ENCODE measurements around the gene ATXN7. TPM values are rescaled to one million over a fixed set of nuclear protein-coding genes. Genes with fewer than 3 reads are reported as not detected.

Gene ATXN7
- polyA plus RNA-seq, 3 donors from 2014 or later: 5.5 to 11.3 (median 6.0) TPM

DNA sequence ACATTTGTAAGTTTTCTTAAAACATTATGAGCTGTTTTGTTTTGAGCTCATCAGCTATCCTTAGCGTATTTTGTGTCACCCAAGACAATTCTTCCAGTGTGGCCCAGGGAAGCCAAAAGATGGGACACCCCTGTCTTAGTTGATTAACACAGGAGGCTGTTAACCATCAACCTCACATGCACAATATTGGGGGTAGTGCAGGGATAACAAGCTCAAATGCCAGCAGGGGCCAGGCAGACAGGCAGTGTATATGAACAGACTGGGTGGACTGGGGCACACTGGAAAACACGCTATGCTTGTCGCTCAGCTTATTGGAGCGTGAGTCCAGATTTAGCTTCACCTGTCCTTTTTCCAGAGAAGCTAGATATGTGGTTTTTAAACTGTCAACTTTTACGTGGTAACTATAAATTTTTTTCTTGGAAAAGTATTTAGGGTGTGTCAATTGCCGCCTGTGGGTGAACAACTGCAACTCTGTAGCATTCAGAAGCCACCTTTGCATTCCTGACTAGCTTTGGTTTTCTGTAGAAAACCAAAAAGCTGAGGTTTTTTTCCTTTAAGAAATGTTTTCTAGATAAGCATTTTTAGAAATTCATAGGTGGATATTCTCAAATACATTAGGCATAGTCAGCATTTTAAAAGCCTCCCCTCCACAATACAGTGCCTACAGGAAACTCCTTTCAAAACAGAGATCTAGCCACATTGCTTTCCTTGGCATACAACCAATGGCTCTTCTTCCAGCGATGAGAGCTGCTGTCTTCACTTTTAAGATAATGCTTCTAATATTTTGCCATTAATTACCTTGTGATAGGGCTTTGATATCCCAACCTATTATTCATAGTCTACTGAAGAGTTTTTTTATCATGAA, 145.1 kb downstream of the ATXN7 start:
- Mint-ChIP-seq H3K4me1 (peaks cover 7 to 14% of the 10 kb centered on the region in 2 donors), H3K4me3 (no peak overlapping the region), H3K27ac (peak overlapping the region in 3 of 6 donors; percentile 20 to 51 (median 41)), H3K27me3 (ENCODE audit: low read depth in 3 of 3) (peaks cover 0 to 3% (median 0%) of the 10 kb centered on the region in 3 donors), H3K36me3 (peaks cover 15 to 42% (median 29%) of the 10 kb centered on the region in 3 donors), H3K9me3 (no peaks in the 10 kb centered on the region)
- DNase-seq: no peak

DNA sequence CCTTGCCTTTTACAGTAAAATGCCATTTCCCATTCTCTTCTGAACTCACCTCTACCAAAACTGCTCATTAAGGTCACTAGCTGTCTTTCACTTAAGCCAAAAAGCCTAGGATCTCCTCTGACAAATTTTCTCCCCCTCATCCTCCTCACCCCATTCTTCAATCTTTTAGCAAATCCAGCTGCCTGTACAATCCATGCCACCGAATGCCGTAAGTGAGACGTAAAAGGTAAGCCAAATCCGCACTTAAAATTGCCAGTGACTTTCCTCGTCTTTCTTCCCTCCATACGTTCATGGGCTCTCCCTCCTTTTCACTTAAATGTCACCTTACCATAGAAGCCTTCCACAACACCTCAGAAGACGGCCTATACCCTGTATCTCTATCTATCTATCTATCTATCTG, 145.9 kb downstream of the ATXN7 start:
- peaks cover 0 to 3% (median 0%) of the 10 kb centered on the region in 3 donors for H3K27me3 Mint-ChIP-seq (ENCODE audit: low read depth in 3 of 3)
- peaks cover 15 to 50% (median 37%) of the 10 kb centered on the region in 3 donors for H3K36me3 Mint-ChIP-seq
- H3K27ac Mint-ChIP-seq: peak overlapping the region in 3 of 6 donors; percentile 1 to 46 (median 3)
- no peak overlapping the region for H3K4me3 Mint-ChIP-seq
- DNase-seq: no peak
- H3K4me1 Mint-ChIP-seq: peaks cover 9 to 22% of the 10 kb centered on the region in 2 donors
- no peaks in the 10 kb centered on the region for H3K9me3 Mint-ChIP-seq

DNA sequence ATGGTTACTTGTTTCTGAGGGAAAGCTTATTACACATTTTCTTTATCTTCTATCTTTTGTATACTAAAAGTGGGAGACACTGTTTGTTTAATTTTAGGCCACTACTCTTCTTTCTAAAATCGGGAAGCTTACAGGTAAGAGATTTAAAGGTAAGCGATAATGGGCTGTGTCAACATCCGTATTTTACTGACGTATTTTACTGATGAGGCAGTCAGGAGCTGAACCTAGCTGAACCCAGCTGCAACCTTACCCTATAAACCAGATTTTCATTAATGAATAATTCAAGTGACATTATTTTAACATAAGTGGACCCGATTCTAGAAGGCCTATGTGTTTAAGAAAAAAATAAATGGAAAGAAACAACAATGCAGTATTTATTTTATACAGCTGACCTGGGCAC, 146.5 kb downstream of the ATXN7 start:
- H3K27me3 Mint-ChIP-seq (ENCODE audit: low read depth in 3 of 3): peaks cover 0 to 3% (median 0%) of the 10 kb centered on the region in 3 donors
- DNase-seq: no peak
- no peak overlapping the region for H3K4me3 Mint-ChIP-seq
- H3K4me1 Mint-ChIP-seq: peaks cover 12 to 28% of the 10 kb centered on the region in 2 donors
- no peak overlapping the region for H3K27ac Mint-ChIP-seq
- no peaks in the 10 kb centered on the region for H3K9me3 Mint-ChIP-seq
- peaks cover 15 to 52% (median 41%) of the 10 kb centered on the region in 3 donors for H3K36me3 Mint-ChIP-seq

DNA sequence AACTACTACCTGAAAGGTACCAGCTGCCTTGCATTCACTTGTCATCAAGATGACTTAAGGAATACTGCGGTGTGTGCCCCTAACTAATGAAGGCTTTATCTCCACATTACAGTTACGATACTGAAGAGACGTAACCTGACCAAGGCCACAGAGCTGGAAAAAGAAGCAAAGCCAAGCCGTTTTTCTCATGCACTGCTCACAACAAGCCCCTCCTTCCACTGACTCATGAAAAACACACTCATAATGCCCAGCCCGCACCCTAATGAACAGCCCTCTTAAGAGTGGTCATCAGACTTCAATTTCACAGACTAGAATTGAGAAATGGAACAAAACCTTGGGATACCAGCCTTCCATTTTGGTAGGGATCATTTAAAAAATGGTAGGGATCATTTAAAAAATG, 148.0 kb downstream of the ATXN7 start:
- no peaks in the 10 kb centered on the region for H3K9me3 Mint-ChIP-seq
- peaks cover 0 to 3% (median 1%) of the 10 kb centered on the region in 3 donors for H3K27me3 Mint-ChIP-seq (ENCODE audit: low read depth in 3 of 3)
- peaks cover 15 to 55% (median 41%) of the 10 kb centered on the region in 3 donors for H3K36me3 Mint-ChIP-seq
- peaks cover 12 to 37% of the 10 kb centered on the region in 2 donors for H3K4me1 Mint-ChIP-seq
- H3K4me3 Mint-ChIP-seq: no peak overlapping the region
- DNase-seq: no peak
- H3K27ac Mint-ChIP-seq: peak overlapping the region in 3 of 6 donors; percentile 5 to 23 (median 7)

DNA sequence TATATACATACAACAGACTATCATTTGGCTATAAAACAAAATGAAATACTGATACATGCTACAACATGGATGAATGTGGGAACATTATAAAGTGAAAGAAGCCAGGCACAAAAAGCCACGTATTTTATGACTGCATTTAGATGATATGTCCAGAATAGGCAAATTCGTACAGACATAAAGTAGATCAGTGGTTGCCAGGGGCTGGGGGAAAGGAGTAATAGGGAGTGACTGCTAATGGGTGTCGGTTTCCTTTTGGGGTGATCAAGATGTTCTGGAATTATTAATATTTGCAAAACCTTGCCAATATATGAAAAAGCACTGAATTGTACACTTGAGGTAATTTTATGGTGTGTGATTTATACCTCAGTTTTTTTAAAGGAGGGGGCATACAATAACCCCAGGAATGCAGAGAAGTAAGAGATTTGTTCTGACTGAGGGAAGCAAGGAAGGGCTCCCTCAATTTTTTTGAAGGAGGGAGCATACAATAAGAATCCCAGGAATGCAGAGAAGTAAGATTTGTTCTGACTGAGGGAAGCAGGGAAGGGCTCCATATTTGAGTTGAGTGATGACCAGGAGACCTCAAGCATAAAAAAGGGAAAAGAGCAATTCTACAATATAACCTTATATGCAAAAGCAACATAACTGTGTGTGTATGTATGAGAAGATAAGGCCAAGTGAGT, 153.4 kb downstream of the ATXN7 start:
- no peaks in the 10 kb centered on the region for H3K9me3 Mint-ChIP-seq
- no peak overlapping the region for H3K4me3 Mint-ChIP-seq
- H3K4me1 Mint-ChIP-seq: peaks cover 20 to 72% of the 10 kb centered on the region in 2 donors
- peaks cover 15 to 46% (median 36%) of the 10 kb centered on the region in 3 donors for H3K36me3 Mint-ChIP-seq
- H3K27me3 Mint-ChIP-seq (ENCODE audit: low read depth in 3 of 3): peaks cover 0 to 5% (median 1%) of the 10 kb centered on the region in 3 donors
- no peak for DNase-seq
- peak overlapping the region in 4 of 6 donors; percentile 2 to 46 (median 22) for H3K27ac Mint-ChIP-seq

DNA sequence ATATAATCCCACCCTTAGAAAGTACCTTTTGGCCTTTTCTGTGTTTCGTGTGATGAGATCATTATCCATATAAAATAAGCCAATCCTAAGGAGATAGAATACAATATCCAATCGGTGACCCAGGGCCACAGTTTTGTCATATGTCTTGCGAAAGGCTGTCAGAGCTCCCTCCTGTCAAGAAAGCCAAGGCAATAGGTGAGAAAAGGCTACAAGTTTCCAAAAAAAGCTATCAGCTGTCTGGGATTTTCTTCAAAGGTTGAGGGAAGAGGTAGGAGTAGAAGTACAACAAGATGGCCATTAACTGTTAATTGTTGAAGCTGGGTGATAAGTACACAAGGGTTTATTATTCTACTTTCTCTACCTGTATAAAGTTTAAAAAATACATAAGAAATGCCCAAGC, 155.6 kb downstream of the ATXN7 start:
- Mint-ChIP-seq H3K9me3 (no peaks in the 10 kb centered on the region), H3K27ac (peak overlapping the region in 4 of 6 donors; percentile 13 to 69 (median 26)), H3K36me3 (peaks cover 6 to 25% (median 20%) of the 10 kb centered on the region in 3 donors), H3K4me3 (no peak overlapping the region), H3K27me3 (ENCODE audit: low read depth in 3 of 3) (peaks cover 2 to 10% (median 5%) of the 10 kb centered on the region in 3 donors), H3K4me1 (peaks cover 31 to 72% of the 10 kb centered on the region in 2 donors)
- DNase-seq: no peak

DNA sequence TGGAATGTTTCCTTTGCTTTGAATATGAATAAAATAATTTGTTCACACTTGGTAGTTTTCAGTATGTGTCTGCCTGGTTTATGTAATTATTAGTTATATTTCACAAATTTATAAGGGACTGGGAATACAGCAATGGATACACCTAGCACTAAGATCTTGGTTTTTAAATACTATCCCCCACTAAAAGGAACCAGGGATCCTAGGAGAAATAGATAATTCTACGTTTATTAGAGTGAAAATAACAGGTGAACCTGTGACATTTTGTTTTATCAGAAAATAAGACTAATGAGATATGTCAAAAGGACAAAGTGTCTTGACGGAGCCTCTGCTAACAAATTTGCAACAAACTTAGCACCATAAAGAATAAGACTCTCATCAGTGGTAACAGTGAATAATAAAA, 156.2 kb downstream of the ATXN7 start:
- no peak overlapping the region for H3K27ac Mint-ChIP-seq
- peaks cover 29 to 71% of the 10 kb centered on the region in 2 donors for H3K4me1 Mint-ChIP-seq

DNA sequence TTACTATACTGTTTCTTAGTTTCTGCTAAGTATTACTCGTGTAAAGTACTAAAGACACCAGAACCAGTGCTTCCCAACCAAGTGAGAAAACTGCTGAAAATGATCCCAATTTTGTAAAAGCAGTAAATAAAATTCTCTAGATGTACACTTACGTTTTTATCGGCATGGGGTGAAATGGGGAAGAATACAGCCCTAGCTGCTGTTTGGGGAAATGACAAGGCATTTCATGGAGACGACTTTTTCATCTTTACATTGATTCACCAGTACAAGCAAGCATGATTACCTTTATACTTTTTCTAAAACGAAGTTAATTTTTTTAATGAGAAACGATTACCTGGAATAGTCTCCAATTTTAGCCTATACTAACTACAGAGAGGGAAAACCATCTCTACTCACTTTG, 158.3 kb downstream of the ATXN7 start:
- no peak for DNase-seq
- Mint-ChIP-seq H3K27ac (peak overlapping the region; percentile 36 to 93 (median 66)), H3K9me3 (no peaks in the 10 kb centered on the region), H3K27me3 (ENCODE audit: low read depth in 3 of 3) (peaks cover 2 to 10% (median 5%) of the 10 kb centered on the region in 3 donors), H3K4me1 (peaks cover 29 to 57% of the 10 kb centered on the region in 2 donors), H3K4me3 (peak overlapping the region; percentile 88 to 89 (median 88)), H3K36me3 (peaks cover 6 to 16% (median 13%) of the 10 kb centered on the region in 3 donors)

More for the DNA sequence above, 156.2 kb downstream of the ATXN7 start:
- no peaks in the 10 kb centered on the region for H3K9me3 Mint-ChIP-seq
- H3K27me3 Mint-ChIP-seq (ENCODE audit: low read depth in 3 of 3): peaks cover 2 to 10% (median 5%) of the 10 kb centered on the region in 3 donors
- H3K4me3 Mint-ChIP-seq: no peak overlapping the region
- DNase-seq: no peak
- peaks cover 6 to 21% (median 13%) of the 10 kb centered on the region in 3 donors for H3K36me3 Mint-ChIP-seq

DNA sequence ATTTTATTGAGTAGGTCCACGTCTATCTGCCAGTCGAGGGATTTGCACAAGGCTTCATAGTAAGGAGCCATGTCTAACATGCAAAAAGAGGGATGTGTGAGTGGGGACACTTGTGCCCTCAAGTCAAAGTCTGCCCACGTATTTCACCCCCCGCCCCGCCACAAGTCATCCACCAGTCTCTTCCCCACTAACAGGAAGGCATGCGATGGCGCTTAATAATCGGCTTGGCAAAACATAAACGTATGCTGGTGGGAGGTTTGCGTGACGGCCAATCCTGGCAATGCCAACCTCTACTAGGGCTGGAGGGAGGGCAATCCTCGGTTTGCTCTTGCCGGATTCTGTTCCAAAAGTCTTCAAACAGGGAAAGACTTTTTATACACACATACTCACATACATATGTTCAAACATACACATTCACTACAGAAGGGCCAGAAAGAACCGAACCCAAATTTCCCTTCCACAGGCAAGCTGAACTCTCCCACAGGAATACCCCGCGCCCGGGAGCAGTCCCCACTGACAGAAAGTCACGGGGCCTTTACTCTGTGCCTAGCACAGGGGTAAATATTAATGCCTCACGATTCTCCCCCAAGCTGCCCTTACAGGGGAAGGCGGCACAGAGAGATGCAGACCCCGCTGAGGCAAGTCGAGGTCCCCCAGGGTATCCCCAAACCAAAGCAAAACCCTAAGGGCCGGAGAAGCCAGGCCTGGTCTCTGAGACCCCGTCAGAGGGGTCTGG, 159.0 kb downstream of the ATXN7 start:
- H3K4me1 Mint-ChIP-seq: peaks cover 29 to 54% of the 10 kb centered on the region in 2 donors
- peak overlapping the region; percentile 88 to 89 (median 88) for H3K4me3 Mint-ChIP-seq
- no peaks in the 10 kb centered on the region for H3K9me3 Mint-ChIP-seq
- DNase-seq: no peak
- H3K36me3 Mint-ChIP-seq: peaks cover 6 to 13% (median 11%) of the 10 kb centered on the region in 3 donors
- H3K27me3 Mint-ChIP-seq (ENCODE audit: low read depth in 3 of 3): peaks cover 3 to 11% (median 10%) of the 10 kb centered on the region in 3 donors
- H3K27ac Mint-ChIP-seq: peak overlapping the region; percentile 36 to 93 (median 76)

DNA sequence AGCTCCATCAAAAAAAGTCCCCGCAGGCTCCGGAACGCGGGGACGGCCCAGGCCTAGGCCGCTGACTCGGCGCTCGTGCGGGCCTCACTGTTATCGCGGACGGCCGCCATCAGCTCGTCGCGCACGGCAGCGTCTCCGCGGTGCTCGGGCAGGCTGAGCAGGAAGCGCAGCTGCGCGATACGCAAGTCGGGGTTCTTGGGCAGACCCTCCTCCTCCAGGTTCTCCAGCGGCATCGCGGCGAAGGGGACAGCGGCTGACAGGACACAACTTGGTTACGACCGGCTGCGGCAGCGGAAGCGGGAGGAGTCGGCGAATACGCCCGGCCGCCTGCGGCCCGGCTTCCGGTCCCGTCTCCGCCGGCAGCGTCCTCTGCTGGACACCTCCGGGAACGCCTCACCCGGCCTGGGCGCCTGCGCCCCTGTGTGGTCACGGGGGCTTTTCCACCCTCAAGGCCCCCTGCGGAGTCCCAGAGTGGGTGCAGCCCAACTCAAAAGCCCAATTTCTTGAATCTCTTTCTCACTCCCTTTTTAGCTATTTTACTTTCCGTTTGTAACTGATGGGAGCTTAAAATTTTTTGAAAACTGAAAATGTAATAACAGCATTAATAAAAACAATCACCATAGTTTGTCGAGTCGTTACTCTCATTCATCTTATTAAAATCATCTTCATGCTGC, 159.7 kb downstream of the ATXN7 start, which contains the start of gene PSMD6:
TSS of gene PSMD6 (minus strand) at position 308 of the 674 bp plus-strand sequence. CDS start at position 233, 75 bp downstream.
- H3K27ac Mint-ChIP-seq: peak within 1 kb of the TSS; percentile 80 to 93 (median 88)
- peaks cover 8 to 11% (median 10%) of the 10 kb centered on the region in 3 donors for H3K27me3 Mint-ChIP-seq (ENCODE audit: low read depth in 3 of 3)
- peak within 1 kb of the TSS; percentile 88 to 89 (median 88) for H3K4me3 Mint-ChIP-seq
- peak; percentile 91 to 93 (median 92) for DNase-seq
- H3K36me3 Mint-ChIP-seq: peaks cover 5 to 9% (median 8%) of the 10 kb centered on the region in 3 donors
- no peaks in the 10 kb centered on the region for H3K9me3 Mint-ChIP-seq
- H3K4me1 Mint-ChIP-seq: peaks cover 29 to 48% of the 10 kb centered on the region in 2 donors

DNA sequence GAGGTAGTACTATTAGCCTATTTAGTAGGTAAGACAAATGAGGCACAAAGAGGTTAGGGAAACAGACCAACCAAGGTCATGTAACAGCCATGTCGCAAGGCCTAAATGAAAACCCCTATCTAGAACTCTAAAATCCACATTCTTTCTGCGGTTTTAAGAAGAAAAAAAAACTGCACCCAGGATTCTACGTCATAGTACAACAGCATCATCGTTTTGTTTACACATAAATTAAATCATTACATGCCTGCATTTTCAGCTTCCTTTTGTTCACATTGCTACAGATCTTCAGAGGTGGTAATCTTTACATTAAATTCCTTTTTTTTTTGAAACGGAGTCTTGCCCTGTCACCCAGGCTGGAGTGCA, 160.2 kb downstream of the ATXN7 start:
- Mint-ChIP-seq H3K4me1 (peaks cover 29 to 43% of the 10 kb centered on the region in 2 donors), H3K4me3 (peak overlapping the region; percentile 88 to 89 (median 88)), H3K9me3 (no peaks in the 10 kb centered on the region)

DNA sequence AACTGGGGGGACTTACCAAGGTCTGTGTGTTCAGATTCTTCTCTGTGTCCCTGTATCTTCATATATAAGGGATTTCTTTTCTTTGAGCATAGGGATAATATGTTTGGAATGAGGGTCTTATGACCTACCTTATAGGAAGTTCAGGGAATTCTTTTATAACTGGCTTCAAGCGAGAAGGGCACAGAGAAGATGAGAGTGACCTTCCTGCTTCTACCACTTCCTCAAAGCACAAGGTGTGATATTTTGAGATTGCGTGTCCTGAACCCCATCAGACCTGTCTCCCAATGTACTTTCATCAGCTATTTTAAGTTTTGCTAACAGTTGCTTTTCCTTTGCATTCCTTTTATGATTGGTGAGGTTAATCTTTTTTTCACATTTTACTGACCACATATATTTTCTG, 162.7 kb downstream of the ATXN7 start:
- Mint-ChIP-seq H3K27ac (no peak overlapping the region), H3K9me3 (peaks cover 0 to 2% (median 0%) of the 10 kb centered on the region in 6 donors), H3K4me3 (no peak overlapping the region), H3K4me1 (peaks cover 35 to 39% of the 10 kb centered on the region in 2 donors), H3K36me3 (no peaks in the 10 kb centered on the region), H3K27me3 (ENCODE audit: low read depth in 3 of 3) (peaks cover 10 to 18% (median 13%) of the 10 kb centered on the region in 3 donors)
- DNase-seq: no peak

More for the DNA sequence above, 160.2 kb downstream of the ATXN7 start:
- no peak for DNase-seq
- peaks cover 8 to 11% (median 10%) of the 10 kb centered on the region in 3 donors for H3K27me3 Mint-ChIP-seq (ENCODE audit: low read depth in 3 of 3)
- H3K27ac Mint-ChIP-seq: peak overlapping the region; percentile 80 to 89 (median 83)
- H3K36me3 Mint-ChIP-seq: peaks cover 0 to 3% (median 3%) of the 10 kb centered on the region in 3 donors

All from immature natural killer cell (primary cell).